ENCODE data around the gene GAREM1. TPM values are rescaled to one million over a fixed set of nuclear protein-coding genes. Genes with fewer than 3 reads are reported as not detected.

GAREM1 gene
- total RNA-seq, 3 donors from 2014 or later = 7.8 to 13.4 (median 12.0) TPM

DNA sequence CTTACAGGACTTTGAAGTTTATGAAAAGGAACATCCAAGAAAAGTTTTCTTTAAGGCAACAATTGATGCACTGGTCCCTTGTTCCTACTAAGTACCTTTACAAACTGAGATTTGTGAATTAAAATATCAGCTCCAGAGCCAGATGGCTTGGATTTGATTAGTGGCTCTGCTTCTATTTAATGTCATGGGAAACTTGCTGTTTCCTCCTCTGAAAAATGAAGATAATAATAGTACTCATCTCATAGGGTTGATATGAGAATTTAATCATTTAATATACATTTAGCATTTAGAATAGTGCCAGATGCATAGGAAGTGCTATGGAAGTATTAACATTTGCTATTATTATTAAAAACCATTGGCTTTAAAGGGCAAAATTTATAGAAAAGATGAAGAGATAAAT lies 2.6 kb upstream of the GAREM1 start:
- H3K4me1 ChIP-seq = no peaks in the 10 kb centered on the region
- no peak overlapping the region for H3K27ac ChIP-seq
- no peaks in the 10 kb centered on the region for H3K36me3 ChIP-seq
- no peaks in the 10 kb centered on the region for H3K27me3 ChIP-seq
- TF ChIP-seq CTCF (IDR thresholded peaks at IDR 0.05) = no peak
- no peak for TF ChIP-seq POLR2AphosphoS5 (IDR thresholded peaks at IDR 0.05)
- no peak for TF ChIP-seq POLR2A (IDR thresholded peaks at IDR 0.05)
- H3K9me3 ChIP-seq = no peaks in the 10 kb centered on the region
- H3K4me3 ChIP-seq = no peak overlapping the region
- DNase-seq (ENCODE audit: low spot score in 2 of 2) = no peak
- intact Hi-C loops (cut with DNase I; ENCODE audit: low total_unique reads) = no loop called here

DNA sequence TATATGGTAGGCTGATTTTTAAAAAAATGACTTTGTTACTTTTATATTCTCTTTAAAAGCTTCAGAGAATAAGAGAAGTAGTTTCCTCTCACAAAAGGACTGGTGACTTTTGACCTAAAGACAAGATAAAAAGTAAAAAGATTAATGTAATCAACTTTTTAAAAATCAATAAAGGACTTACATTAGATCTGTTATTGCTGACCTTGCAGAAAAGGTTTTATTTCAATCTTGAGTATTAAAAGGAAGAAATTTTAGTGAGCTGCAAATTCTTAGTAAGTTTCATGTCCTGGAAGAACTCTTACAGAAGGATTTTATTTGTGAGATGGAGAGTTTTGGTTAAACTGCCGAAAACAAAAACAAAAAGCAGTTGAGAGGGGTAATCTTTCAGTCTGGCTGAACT lies 2.2 kb upstream of the GAREM1 start:
- Histone ChIP-seq H3K4me1 (no peaks in the 10 kb centered on the region), H3K27me3 (no peaks in the 10 kb centered on the region), H3K36me3 (no peaks in the 10 kb centered on the region), H3K9me3 (no peaks in the 10 kb centered on the region), H3K4me3 (no peak overlapping the region), H3K27ac (no peak overlapping the region)
- intact Hi-C loops (cut with DNase I; ENCODE audit: low total_unique reads) = no loop called here
- no peak for DNase-seq (ENCODE audit: low spot score in 2 of 2)
- TF ChIP-seq POLR2AphosphoS5 (IDR thresholded peaks at IDR 0.05) (no peak), CTCF (IDR thresholded peaks at IDR 0.05) (no peak), POLR2A (IDR thresholded peaks at IDR 0.05) (no peak)

- intact Hi-C loops (cut with DNase I; ENCODE audit: low total_unique reads) = no loop called here
- no peaks in the 10 kb centered on the region for H3K9me3 ChIP-seq
- peak overlapping the region; percentile 86 to 95 for H3K27ac ChIP-seq
- H3K36me3 ChIP-seq = no peaks in the 10 kb centered on the region
- no peak for TF ChIP-seq CTCF (IDR thresholded peaks at IDR 0.05)
- no peak for TF ChIP-seq POLR2AphosphoS5 (IDR thresholded peaks at IDR 0.05)
- no peak for TF ChIP-seq POLR2A (IDR thresholded peaks at IDR 0.05)
- H3K27me3 ChIP-seq = no peaks in the 10 kb centered on the region
- peak overlapping the region; percentile 67 to 80 (median 79) for H3K4me3 ChIP-seq
- DNase-seq (ENCODE audit: low spot score in 2 of 2) = no peak
- no peaks in the 10 kb centered on the region for H3K4me1 ChIP-seq
Measured at GRCh38 chr18:32470460-32470713, 295 bp downstream of the GAREM1 start.

DNA sequence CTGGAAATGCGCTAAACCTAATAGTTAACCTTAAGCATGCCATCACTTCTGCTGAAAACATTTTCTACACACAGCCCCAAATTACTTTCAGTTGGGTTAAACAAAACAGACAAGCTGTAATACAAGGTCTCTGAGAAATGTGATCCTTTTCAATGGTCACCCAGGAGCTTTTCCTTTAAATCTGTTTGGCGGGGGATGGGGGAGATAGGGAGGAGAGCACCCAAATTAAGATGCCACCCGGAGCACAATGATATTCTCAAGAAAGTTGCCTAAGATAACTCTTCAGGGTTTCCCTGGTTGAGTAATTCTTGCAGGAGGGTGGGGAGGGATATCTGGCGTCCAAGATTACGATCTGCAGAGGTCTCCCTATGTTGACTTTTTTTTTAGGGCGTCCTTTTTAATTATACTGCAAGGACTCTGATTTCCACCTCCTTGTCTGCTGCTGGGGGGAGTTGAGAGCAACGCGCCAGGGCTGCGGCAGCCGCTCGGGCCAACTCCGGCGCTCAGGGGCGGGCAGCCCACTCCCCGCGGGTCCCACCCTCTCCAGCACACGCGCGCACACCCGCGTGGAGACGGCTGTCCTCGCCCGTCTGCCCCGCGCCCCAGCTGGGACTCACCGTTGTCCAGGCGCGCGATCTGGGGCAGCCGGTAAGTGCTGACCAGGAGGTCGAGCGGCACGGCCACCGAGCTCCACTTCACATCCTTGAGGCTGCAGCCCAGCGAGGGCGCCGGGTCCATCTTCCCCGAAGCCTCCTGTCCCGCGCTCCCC lies 807 bp downstream of the GAREM1 start:
- TF ChIP-seq CTCF (IDR thresholded peaks at IDR 0.05) (no peak), POLR2AphosphoS5 (IDR thresholded peaks at IDR 0.05) (peak in 1 of 3 donors; percentile 47), POLR2A (IDR thresholded peaks at IDR 0.05) (no peak)
- peak overlapping the region; percentile 67 to 80 (median 79) for H3K4me3 ChIP-seq
- H3K27me3 ChIP-seq = no peaks in the 10 kb centered on the region
- H3K36me3 ChIP-seq = no peaks in the 10 kb centered on the region
- H3K4me1 ChIP-seq = no peaks in the 10 kb centered on the region
- peak overlapping the region; percentile 86 to 95 for H3K27ac ChIP-seq
- no peaks in the 10 kb centered on the region for H3K9me3 ChIP-seq
- intact Hi-C loops (cut with DNase I; ENCODE audit: low total_unique reads) = no loop called here
- peak; percentile 23 to 53 for DNase-seq (ENCODE audit: low spot score in 2 of 2)

- Histone ChIP-seq H3K27me3 (no peaks in the 10 kb centered on the region), H3K4me1 (no peaks in the 10 kb centered on the region), H3K4me3 (peak overlapping the region; percentile 67 to 80 (median 79)), H3K9me3 (no peaks in the 10 kb centered on the region), H3K27ac (peak overlapping the region; percentile 86 to 95), H3K36me3 (no peaks in the 10 kb centered on the region)
- DNase-seq (ENCODE audit: low spot score in 2 of 2) = no peak
- TF ChIP-seq CTCF (IDR thresholded peaks at IDR 0.05) (peak in 2 of 3 donors; percentile 18 to 26), POLR2AphosphoS5 (IDR thresholded peaks at IDR 0.05) (no peak), POLR2A (IDR thresholded peaks at IDR 0.05) (no peak)
- intact Hi-C loops (cut with DNase I; ENCODE audit: low total_unique reads) = no loop called here
Measured at GRCh38 chr18:32469190-32469651, 1.5 kb downstream of the GAREM1 start.
